ENCODE measurements around the gene PTPN22.

Gene PTPN22

GRCh38 chr1:113890816-113891215, 19.3 kb upstream of the PTPN22 start:
- Histone ChIP-seq H3K4me3 (ENCODE audit: low read length, poor library complexity, severe bottlenecking) (no peak overlapping the region), H3K4me2 (ENCODE audit: low read depth, low read length, poor library complexity, severe bottlenecking) (no peak overlapping the region), H3K4me1 (ENCODE audit: insufficient read depth, low read length, poor library complexity, severe bottlenecking) (peaks cover 3% of the 10 kb centered on the region), H3F3A (ENCODE audit: low read depth) (no peaks in the 10 kb centered on the region), H3K9me2 (replicated peaks; ENCODE audit: low read depth, low read length) (no peaks in the 10 kb centered on the region), H3K9me3 (ENCODE audit: insufficient read depth, low read depth, low read length) (no peaks in the 10 kb centered on the region), H3K27me3 (ENCODE audit: insufficient read depth, low read length, poor library complexity, severe bottlenecking) (no peaks in the 10 kb centered on the region), H3K79me2 (ENCODE audit: insufficient read depth, low read length) (no peaks in the 10 kb centered on the region), H2AFZ (ENCODE audit: low read length) (no peak overlapping the region), H4K20me1 (ENCODE audit: insufficient read depth, low read length, poor library complexity, severe bottlenecking) (no peaks in the 10 kb centered on the region), H3K36me3 (ENCODE audit: insufficient read depth, low read length) (peaks cover 12% of the 10 kb centered on the region; the same call in 1 of the 2 replicates), H3K9ac (ENCODE audit: low read depth, low read length, poor library complexity, severe bottlenecking) (no peak overlapping the region)
- no peak for TF ChIP-seq CTCF (conservative IDR thresholded peaks at IDR 0.05; ENCODE audit: low read length)
- no peak for TF ChIP-seq EZH2phosphoT487 (IDR thresholded peaks at IDR 0.05; ENCODE audit: borderline replicate concordance)

DNA sequence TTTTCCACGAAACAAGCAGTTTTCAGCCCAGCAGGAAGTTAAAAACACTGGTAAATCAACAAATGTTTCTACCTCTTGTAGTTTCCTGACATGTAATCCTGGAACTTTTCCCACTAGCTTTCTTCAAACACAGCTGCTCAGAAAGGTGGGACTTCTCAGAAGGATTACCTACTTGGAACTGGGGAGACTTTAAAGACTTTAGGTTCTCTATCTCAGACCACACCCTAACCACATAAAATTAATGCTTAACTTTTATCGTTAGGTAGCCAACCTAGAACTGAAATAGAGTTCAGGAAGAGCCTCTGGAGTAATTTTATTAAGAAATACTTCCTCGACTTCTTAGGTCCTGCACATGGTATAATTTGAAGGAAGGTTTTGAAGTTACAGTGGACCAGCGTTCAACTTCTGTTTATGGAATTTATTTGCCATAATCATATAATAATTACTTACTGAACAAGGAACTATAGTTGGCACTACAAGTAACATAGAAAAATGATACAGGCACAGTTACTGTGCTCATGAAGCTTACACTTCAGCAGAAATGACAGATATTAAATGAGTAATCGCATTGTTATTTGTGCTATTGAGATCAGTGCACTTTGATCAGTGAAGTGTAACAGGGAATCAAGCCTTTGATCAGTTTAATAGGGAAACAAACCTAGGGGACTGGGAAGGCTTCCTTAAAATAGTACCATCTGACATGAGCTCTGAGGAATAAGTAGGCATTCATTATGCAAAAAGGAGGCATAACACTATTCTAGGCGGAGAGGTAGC, 16.1 kb upstream of the PTPN22 start, which contains the start of gene BCL2L15:
Gene BCL2L15, minus strand, starts transcription at position 180 of the 774 bp plus-strand sequence. CDS start 206 bp downstream, outside the sequence.
- H3K9ac ChIP-seq (ENCODE audit: low read depth, low read length, poor library complexity, severe bottlenecking), result no peak within 1 kb of the TSS
- no peaks in the 10 kb centered on the region for H3K9me2 ChIP-seq (replicated peaks; ENCODE audit: low read depth, low read length)
- H4K20me1 ChIP-seq (ENCODE audit: insufficient read depth, low read length, poor library complexity, severe bottlenecking), result no peaks in the 10 kb centered on the region
- H3K36me3 ChIP-seq (ENCODE audit: insufficient read depth, low read length), result no peaks in the 10 kb centered on the region
- no peak within 1 kb of the TSS for H3K4me2 ChIP-seq (ENCODE audit: low read depth, low read length, poor library complexity, severe bottlenecking)
- TF ChIP-seq EZH2phosphoT487 (IDR thresholded peaks at IDR 0.05; ENCODE audit: borderline replicate concordance), result no peak
- TF ChIP-seq CTCF (conservative IDR thresholded peaks at IDR 0.05; ENCODE audit: low read length), result no peak
- H3K79me2 ChIP-seq (ENCODE audit: insufficient read depth, low read length), result no peaks in the 10 kb centered on the region
- H3K9me3 ChIP-seq (ENCODE audit: insufficient read depth, low read depth, low read length), result no peaks in the 10 kb centered on the region
- no peak within 1 kb of the TSS for H3K4me3 ChIP-seq (ENCODE audit: low read length, poor library complexity, severe bottlenecking)
- H3K4me1 ChIP-seq (ENCODE audit: insufficient read depth, low read length, poor library complexity, severe bottlenecking), result peaks cover 3% of the 10 kb centered on the region
- no peaks in the 10 kb centered on the region for H3F3A ChIP-seq (ENCODE audit: low read depth)
- no peak within 1 kb of the TSS for H2AFZ ChIP-seq (ENCODE audit: low read length)
- H3K27me3 ChIP-seq (ENCODE audit: insufficient read depth, low read length, poor library complexity, severe bottlenecking), result no peaks in the 10 kb centered on the region

DNA sequence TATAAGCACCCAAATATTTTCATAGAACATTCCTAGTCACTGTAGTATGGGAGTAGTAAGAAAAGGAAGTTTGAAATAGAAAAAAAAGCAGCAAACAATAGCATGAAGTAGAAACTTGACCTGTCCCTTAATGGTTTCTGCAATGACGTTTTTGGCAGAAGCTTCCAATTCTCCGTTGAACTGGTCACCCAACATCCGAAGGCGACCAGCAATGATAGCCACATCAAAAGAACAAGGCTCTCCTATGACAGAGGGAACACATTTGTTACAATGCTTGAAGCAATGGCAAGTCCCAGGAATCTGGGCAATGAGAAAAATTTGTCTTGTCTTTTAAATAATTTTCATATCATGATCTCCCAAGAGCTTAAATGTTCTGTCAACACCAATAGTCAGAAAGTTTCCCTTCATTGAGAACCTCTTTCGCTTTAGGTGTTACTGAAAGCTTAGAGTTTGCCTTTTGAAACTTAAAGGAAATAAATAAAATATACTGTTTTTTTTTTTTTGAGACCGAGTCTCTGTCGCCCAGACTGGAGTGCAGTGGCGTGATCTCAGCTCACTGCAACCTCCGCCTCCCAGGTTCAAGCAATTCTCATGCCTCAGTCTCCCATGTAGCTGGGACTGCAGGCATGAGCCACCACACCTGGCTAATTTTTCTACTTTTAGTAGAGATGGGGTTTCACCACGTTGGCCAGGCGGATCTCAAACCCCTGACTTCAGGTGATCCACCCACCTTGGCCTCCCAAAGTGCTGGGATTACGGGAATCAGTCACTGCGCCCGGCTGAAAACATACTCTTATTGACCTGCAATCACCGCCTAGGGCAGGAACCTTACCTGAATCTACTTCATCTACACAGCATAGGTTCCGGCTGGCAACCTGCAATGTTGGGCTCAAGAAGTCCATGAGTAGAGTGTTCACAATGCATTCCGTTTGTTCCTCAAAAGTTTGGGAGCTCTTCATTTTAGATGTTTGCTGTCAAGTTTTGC, 15.2 kb upstream of the PTPN22 start:
- Histone ChIP-seq H3K4me2 (ENCODE audit: low read depth, low read length, poor library complexity, severe bottlenecking) (no peak overlapping the region), H3K9me2 (replicated peaks; ENCODE audit: low read depth, low read length) (no peaks in the 10 kb centered on the region), H3K36me3 (ENCODE audit: insufficient read depth, low read length) (no peaks in the 10 kb centered on the region), H3K4me3 (ENCODE audit: low read length, poor library complexity, severe bottlenecking) (no peak overlapping the region), H4K20me1 (ENCODE audit: insufficient read depth, low read length, poor library complexity, severe bottlenecking) (no peaks in the 10 kb centered on the region), H3F3A (ENCODE audit: low read depth) (no peaks in the 10 kb centered on the region), H2AFZ (ENCODE audit: low read length) (no peak overlapping the region), H3K79me2 (ENCODE audit: insufficient read depth, low read length) (no peaks in the 10 kb centered on the region), H3K4me1 (ENCODE audit: insufficient read depth, low read length, poor library complexity, severe bottlenecking) (peaks cover 3% of the 10 kb centered on the region), H3K9me3 (ENCODE audit: insufficient read depth, low read depth, low read length) (no peaks in the 10 kb centered on the region), H3K9ac (ENCODE audit: low read depth, low read length, poor library complexity, severe bottlenecking) (no peak overlapping the region), H3K27me3 (ENCODE audit: insufficient read depth, low read length, poor library complexity, severe bottlenecking) (no peaks in the 10 kb centered on the region)
- no peak for TF ChIP-seq EZH2phosphoT487 (IDR thresholded peaks at IDR 0.05; ENCODE audit: borderline replicate concordance)
- TF ChIP-seq CTCF (conservative IDR thresholded peaks at IDR 0.05; ENCODE audit: low read length), result no peak
